ENCODE data around the gene RGS5. TPM values are rescaled to one million over a fixed set of nuclear protein-coding genes. Genes with fewer than 3 reads are reported as not detected.
"Not testable (repeated sequence)": the region's sequence is repeated elsewhere in the genome, so short reads cannot be mapped to it uniquely, and the experiment has no call there.

RGS5 gene
- total RNA-seq: 10 to 100 TPM in 3 of 4 donors, 1 to 10 TPM in 1; 7.0 to 32.9 (median 21.8) TPM

- no peaks in the 10 kb centered on the region for H3K36me3 ChIP-seq
- H3K4me1 ChIP-seq: no peaks in the 10 kb centered on the region
- no peak within 1 kb of the TSS for H3K4me3 ChIP-seq
- 70% methylated on average over 4 of the region's 4 CpGs for WGBS
- DNase-seq (ENCODE audit: low spot score in 2 of 2): no peak
- H3K27ac ChIP-seq: no peak within 1 kb of the TSS
- TF ChIP-seq EP300 (IDR thresholded peaks at IDR 0.05) (no peak), POLR2A (IDR thresholded peaks at IDR 0.05) (no peak), CTCF (IDR thresholded peaks at IDR 0.05) (no peak), POLR2AphosphoS5 (IDR thresholded peaks at IDR 0.05) (no peak)
- H3K9me3 ChIP-seq: no peaks in the 10 kb centered on the region
- H3K27me3 ChIP-seq: no peaks in the 10 kb centered on the region
These were observed at the start of gene RGS5 for GRCh38 chr1:163202833-163203451. Gene RGS5 (minus strand): TSS chr1:163202916. CDS start chr1:163202835, 81 bp downstream.

DNA sequence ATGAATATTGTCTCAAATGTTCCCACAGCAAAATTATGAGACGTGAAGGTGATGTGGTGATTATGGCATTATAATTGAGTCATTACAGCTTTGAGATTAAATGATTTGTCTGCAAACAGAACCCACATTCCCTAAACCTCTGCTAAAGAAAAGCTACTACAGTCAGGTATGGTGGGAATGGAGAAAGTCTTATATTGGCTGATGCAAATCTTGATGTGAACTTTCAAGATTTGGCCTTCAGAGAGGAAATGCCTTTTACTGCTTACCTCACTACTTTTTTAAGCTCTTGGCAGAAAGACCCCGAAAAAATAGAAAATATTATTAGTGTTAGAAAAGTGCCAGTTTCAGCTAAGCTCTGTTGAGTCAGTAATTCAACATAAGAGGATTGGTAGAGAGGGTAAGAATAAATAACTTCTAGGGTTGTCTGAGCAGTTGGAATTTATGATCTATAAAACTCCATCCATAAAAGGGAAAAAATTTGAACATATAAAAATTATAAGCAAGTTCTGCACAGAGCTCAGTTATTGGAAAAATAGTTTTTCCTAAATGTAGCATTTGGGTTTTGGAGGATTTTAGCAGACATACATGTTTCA lies 47.8 kb upstream of the RGS5 start:
- WGBS: 76% methylated on average over 2 of the region's 2 CpGs
- TF ChIP-seq POLR2A (IDR thresholded peaks at IDR 0.05) (no peak), EP300 (IDR thresholded peaks at IDR 0.05) (no peak), CTCF (IDR thresholded peaks at IDR 0.05) (no peak), POLR2AphosphoS5 (IDR thresholded peaks at IDR 0.05) (no peak)
- Histone ChIP-seq H3K4me3 (no peak overlapping the region), H3K9me3 (no peaks in the 10 kb centered on the region), H3K27ac (no peak overlapping the region), H3K27me3 (no peaks in the 10 kb centered on the region), H3K36me3 (no peaks in the 10 kb centered on the region), H3K4me1 (no peaks in the 10 kb centered on the region)
- DNase-seq (ENCODE audit: low spot score in 2 of 2): no peak

DNA sequence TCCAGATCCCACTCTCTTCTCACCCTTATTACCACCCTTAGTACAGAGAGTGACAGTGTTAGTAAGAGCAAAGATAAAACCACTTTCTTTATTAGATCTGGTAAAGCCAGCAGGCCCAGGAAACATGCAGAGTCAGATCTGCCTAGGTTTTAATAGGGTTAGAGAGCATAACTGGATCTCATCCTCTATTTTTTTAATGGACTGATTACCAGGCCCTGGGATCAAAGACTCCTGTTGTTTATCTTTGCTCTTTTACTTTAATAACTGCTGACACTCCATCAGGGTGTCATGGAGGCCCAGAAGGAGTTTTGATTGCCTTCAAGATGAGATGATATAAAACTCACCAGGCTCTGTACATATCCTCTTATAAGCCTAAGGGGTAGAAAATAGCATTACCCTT lies 45.3 kb upstream of the RGS5 start:
- no peaks in the 10 kb centered on the region for H3K4me1 ChIP-seq
- DNase-seq (ENCODE audit: low spot score in 2 of 2): no peak
- H3K4me3 ChIP-seq: no peak overlapping the region
- TF ChIP-seq POLR2A (IDR thresholded peaks at IDR 0.05): no peak
- no peak for TF ChIP-seq CTCF (IDR thresholded peaks at IDR 0.05)
- TF ChIP-seq EP300 (IDR thresholded peaks at IDR 0.05): no peak
- TF ChIP-seq POLR2AphosphoS5 (IDR thresholded peaks at IDR 0.05): no peak
- H3K27me3 ChIP-seq: no peaks in the 10 kb centered on the region
- H3K27ac ChIP-seq: no peak overlapping the region
- no peaks in the 10 kb centered on the region for H3K9me3 ChIP-seq
- no peaks in the 10 kb centered on the region for H3K36me3 ChIP-seq

- H3K4me1 ChIP-seq; DNase-seq (ENCODE audit: low spot score in 2 of 2): not testable (repeated sequence)
These were observed 41.9 kb upstream of the RGS5 start for GRCh38 chr1:163244648-163245047.

DNA sequence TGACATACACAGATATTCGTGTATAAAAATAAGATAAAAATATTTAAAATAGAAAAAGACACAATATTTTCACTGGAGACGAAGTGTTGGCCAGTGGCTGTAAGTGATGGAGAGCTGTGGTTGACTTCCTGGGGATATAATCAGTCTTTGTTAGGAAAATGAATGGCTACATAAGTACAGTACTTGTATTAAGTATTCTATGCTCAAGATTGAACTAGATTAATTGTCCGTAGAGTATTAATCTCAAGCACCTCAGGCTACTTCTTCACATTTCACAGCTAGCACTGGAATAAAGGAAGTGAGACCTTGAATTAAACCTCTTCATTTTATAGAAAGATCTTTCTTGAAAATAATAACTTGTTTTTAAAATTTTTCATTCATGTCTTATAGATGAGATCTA lies 39.0 kb upstream of the RGS5 start:
- 84% methylated on average over 3 of the region's 3 CpGs for WGBS
- H3K36me3 ChIP-seq: no peaks in the 10 kb centered on the region
- H3K27ac ChIP-seq: no peak overlapping the region
- no peaks in the 10 kb centered on the region for H3K9me3 ChIP-seq
- H3K4me3 ChIP-seq: no peak overlapping the region
- no peak for DNase-seq (ENCODE audit: low spot score in 2 of 2)
- no peak for TF ChIP-seq EP300 (IDR thresholded peaks at IDR 0.05)
- no peak for TF ChIP-seq POLR2A (IDR thresholded peaks at IDR 0.05)
- no peak for TF ChIP-seq CTCF (IDR thresholded peaks at IDR 0.05)
- no peak for TF ChIP-seq POLR2AphosphoS5 (IDR thresholded peaks at IDR 0.05)
- no peaks in the 10 kb centered on the region for H3K4me1 ChIP-seq
- no peaks in the 10 kb centered on the region for H3K27me3 ChIP-seq

More at GRCh38 chr1:163244648-163245047, 41.9 kb upstream of the RGS5 start:
- not testable (repeated sequence) for H3K27me3 ChIP-seq, H3K9me3 ChIP-seq, H3K4me3 ChIP-seq, H3K27ac ChIP-seq, H3K36me3 ChIP-seq
- WGBS: 94% methylated on average over 1 of the region's 1 CpG

All from suprapubic skin (tissue), 4 donors.